Glomerular visceral epithelial cell (primary cell): ENCODE measurements around the gene ENTPD2.
A peak's percentile ranks its signal among the peaks of the same experiment; 100 is the strongest.
"Not testable (repeated sequence)": the region's sequence is repeated elsewhere in the genome, so short reads cannot be mapped to it uniquely, and the experiment has no call there.

Experiments used
- DNase-seq: peaks from one replicate; pipeline ENCODE4 v3.0.0-alpha.2; 2016; ENCODE audit errors: extremely low spot score

The ENTPD2 gene

DNA sequence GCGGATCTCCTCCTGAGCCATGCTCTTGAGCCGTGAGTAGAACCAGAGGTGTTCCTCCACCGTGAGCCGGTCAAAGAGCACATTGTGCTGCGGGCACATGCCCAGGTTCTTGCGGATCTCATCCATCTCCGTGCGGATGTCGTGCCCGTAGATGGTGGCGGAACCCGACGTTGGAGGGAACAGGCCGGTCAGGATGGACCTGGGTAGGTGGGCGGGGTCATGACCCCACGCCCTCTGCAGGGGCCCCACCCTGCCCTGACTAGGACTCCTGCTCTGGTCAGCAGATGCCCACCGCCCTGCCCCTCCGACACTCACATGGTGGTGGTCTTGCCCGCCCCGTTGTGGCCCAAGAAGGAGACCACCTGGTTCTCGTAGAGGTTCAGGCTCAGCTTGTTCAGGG, 37.9 kb downstream of the ENTPD2 start:
- no peak for DNase-seq

DNA sequence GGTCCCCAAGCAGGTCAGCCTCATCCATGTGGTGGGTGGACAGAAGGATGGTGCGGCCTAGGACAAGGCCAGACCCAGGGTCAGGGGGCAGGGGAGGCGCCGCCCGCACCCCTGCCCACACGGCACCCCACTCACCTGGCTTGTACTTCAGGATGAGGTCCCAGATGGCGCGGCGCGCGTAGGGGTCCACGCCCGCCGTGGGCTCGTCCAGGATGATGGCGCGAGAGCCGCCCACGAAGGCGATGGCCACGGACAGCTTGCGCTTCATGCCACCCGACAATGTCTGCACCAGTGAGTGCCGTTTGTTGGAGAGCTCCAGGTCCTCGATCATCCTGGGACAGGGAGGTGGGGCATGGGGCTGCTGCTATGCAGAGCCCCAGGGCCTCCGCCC, 38.3 kb downstream of the ENTPD2 start:
- DNase-seq: no peak

DNA sequence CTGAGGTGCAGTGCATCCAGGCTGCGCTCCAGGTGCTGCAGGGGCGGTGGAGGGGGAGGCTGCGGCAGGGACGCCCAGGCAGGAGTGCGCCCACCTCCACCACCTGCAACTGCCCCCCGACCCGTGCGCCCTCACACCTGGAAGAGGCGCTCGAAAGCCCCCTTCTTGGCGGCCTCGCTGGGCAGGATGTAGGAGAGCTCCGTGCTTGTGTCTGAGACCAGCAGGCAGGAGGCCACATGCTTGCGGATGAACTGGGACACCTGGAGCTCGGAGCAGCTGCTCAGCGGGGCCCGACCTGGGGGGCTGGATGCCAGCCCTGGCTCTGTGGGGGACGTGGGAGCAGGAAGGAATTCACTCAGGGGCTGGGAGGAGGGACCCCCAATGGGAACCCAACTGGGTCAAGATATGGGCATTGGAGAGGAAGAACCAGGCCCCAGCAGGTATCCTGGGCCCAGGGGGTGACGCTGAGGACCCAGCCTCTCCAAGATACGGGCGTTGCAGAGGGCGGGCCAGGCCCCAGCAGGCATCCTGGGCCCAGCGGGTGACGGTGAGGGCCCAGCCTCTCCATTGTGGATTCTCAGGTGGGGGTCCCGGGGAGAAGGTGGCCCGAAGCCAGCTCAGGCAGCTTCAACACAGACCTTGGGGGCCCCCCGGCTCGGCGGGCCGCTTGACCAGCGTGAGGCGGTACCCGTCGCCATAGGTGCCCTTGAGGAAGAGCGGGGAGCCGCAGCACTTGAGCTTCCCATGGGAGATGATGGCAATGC, 38.9 kb downstream of the ENTPD2 start:
- no peak for DNase-seq

DNA sequence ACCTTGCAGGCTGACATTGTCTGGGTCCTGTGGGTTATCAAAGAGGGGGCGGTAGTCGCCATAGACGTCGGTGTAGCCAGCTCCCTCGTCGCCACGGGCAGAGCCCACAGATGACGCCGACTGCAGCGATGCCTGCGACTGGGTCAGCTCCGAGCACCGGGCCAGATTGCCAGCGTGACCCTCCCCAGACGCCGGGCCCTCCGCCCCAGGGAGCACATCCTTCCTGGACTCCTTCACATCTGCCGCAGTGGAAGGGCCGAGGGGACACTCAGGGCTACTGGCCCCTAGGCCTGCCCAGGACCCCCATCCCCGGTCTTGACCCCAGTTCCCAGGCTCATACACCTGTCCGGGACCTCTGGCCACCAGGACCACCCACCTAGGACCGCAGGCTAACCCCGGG, 39.7 kb downstream of the ENTPD2 start:
- DNase-seq: no peak

DNA sequence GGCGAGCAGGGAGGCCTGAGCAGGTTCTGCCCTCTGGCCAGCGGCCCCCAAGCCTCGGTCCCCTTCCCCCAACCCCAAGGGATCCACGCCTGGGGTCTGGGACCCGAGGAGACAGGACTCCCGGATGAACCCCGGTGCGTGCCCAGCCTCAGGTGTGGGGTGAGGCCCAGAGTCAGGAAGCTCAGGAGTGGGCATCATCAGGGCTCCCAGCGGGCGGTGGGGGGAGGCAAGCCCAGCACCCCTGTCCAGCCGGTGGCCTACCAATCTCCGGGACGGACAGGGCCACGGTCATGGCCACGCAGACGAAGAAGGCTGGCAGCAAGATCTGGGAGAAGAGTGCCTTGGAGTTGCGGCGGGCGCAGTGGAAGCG, 40.3 kb downstream of the ENTPD2 start:
- DNase-seq: no peak

DNA sequence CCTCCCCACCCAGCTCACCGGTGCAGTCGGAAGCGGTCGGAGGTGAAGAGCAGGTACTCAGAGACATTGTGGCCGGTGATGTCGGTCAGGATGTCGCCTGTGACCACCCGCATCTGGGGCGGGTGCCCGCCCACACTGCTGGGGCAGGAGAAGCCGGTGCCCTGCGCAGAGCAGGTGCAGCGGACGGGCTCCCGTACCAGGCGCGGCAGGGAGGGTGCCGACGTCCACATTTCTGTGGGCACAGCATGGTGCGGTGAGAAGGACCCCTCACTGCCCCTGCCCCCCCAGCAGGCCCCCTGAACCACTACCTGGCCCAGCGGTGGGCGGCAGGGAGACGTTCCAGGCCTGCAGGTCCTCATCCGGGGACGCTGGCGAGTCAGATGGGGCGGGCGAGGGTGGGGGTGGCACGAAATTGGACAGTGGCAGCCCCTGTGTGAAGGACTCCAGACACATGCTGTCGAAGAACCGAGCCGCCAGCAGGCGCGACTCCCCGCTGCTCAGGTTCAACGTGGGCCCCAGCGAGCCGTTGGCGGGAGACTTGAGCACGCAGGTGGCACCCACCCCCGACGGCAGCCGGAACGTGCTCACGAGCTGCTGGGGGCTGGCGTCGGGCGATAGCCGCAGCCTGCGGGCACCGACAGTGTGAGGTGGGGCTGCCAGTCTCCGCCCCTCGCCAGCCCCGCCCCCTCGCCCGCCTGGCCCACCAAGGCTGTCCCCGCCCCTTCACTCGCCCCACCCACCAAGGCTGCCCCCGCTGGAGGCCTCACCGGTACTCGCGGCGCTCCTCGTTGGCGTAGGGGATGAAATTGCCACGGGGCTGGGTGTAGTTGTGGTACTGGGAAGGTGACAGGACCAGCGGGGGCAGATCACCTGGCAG, 40.9 kb downstream of the ENTPD2 start:
- DNase-seq: no peak

DNA sequence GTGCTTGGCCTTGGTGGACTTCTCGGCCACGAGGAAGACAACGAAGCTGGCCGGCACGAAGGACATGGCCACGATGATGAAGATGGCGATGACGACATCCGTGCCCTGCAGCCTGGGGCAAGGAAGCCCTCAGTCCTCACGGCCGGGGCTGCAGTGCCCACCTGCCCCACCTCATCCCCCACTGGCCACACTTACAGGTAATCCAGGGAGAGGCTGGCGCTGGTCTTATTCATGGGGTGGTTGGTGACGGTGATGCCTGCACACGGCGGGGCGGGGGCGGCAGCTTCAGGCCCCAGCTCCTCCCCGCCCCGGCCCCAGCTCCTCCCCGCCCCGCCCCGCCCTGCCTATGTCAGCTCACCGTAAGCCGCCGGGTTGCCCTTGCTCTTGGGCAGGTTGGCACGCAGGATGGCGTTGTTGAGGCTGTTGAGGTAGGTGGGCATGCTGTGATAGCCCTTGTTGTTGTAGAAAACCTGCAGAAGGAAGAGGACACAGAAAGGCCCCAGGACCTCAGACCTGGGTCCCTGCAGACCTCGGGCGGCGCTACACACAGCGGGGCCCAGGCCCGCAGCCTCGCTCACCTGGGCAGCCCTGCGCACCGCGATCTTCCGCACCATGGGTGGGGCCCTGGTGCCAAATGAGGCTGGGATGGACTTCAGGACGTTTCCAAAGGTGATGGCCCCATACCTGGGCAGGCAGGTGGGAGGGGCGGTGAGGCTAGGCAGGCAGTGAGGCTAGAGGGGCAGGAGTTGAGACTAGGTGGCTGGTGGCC, 41.8 kb downstream of the ENTPD2 start:
- no peak for DNase-seq

DNA sequence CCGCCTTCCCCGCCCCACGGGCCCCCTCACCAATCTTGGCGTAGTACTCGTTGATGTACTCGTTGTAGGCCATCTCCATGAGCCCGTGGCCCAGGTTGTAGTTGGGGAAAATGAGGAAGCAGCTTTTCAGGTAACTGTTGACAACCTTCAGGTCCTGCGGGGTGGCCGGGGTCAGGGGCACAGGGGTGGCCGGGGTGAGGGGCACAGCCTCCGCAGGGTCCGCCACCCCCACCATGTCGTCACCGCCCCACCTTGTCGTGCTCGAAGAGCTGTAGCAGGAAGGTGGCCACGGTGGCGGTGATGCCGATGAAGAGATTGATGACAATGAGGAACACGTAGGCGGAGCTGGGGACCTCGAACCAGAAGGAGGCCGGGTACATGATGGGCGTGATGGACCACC, 42.7 kb downstream of the ENTPD2 start:
- no peak for DNase-seq

DNA sequence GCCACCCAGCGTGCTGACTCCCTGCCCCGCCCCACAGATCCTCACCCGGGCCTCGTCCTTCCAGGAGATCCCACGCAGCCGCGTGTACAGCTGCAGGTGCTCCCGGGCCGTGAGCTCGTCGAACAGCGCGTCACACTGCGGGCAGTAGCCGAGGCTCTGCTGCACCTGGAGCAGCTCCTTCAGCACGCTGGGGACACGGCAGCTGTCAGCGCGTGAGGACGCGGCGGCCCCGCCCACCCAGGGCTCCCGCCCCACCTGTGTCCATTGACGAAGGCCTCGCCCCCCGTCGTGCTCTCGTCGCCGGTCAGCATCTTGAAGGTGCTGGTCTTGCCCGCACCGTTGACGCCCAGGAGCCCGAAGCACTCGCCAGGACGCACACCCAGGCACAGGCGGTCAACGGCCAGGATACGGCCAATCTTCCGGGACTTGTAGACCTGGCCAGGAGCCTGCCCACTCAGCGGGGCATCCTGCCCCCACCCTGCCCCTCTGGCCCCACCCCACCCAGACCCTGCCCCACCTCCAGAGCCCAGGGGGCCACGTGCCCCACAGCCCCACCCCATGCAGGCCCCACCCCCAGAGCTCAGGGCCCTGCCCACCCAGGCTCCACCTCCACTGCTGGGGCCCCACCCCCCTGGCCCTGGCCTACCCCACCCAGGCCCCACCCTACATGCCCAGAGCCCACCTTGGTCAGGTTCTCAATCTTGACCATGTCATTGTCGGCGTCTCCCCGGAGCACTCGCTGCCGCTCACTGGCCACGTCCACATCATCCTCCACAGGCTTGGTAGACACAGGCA, 43.7 kb downstream of the ENTPD2 start:
- DNase-seq: no peak

DNA sequence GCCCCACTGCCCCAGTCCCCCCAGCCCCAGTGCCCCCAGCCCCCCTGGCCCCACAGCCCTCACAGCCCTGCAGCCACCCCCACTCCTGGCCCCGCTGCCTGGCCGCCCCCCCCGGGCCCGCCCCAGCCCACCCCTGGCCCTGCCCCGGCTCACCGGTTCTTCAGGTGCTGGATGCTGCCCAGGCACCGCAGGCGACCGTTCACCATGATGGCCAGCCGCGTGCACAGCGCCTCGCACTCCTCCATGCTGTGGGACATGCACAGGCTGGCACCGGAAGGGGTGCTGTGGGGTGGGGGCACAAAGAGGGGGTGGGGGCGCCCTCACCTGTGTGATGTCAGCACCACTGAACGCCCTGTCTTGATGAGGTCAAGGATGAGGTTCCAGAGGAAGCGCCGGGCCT, 44.6 kb downstream of the ENTPD2 start:
- DNase-seq: no peak

DNA sequence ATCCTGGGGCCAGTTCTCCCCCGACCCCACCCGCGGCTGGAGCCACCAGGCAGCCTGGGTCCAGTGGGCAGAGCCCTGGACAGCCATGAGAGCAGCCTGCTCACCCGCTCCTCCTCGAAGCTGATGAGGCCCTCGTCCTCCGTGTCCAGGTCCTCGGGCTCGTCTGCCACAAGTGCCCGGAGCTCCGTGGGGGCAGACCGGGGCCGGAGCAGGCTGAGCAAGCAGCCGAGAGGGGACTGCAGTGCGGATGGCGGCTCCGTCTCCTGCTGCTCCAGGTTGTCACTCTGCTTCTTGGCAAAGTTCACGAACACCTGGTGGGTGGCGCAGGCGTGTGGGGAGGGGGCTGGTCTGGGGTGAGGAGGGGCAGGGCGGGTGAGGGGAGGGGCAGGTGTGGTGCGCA, 45.5 kb downstream of the ENTPD2 start:
- DNase-seq: no peak

DNA sequence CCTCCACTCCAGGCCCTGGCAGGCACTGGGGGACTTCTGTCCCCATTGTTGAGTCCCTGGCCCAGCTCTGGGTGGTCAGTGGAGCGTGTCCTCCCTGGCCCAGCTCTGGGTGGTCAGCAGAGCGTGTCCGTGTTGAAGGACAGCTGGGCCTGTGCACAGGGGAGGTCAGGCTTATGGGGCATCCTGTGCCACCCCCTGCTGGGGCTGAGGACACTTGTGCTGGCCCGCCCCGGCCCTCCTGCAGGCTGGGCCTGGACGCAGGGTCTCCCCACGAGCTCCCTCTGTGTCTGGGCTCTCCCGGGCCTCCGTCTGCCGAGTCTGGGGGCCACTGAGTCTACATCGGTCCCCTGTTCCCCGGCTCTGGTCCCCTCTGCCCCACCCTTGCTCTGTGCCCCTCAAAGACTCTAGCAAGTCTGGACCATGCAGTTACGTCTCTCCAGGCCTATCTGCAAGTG, 46.0 kb downstream of the ENTPD2 start:
- peak; percentile 19 for DNase-seq

DNA sequence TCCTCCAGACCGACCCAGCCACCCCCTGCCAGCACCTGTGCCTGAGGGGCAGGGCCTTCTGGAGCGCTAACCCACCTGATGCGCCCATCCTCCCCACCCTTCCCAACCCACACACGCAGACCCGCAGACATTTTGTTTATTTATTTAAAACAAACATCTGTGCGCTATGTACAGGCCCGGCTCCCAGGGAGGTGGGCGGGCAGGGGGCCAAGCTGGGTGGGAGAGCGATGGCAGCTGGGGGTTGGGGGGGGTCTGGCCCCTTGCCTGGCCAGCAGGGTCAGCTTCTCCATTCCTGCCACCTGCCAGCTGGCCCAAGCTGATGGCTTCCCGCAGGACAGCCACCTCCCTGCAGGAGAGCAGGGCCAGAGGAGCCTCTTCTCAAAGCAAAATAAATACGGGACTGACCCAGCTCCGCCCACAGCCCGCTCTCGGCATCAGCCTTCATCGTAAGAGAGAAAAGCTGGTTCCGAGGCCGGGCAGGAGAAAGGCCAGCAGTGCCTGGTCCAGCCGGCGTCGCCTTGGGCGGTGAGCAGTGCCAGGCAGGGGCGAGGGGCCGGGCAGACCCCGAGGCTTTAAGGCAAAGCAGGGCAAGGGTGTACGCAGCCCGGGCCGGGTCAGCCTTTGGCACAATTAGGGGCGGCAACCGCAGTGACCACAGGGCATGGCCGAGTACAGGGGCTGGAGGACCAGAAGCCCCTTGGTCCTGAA, 46.6 kb downstream of the ENTPD2 start:
- no peak for DNase-seq

DNA sequence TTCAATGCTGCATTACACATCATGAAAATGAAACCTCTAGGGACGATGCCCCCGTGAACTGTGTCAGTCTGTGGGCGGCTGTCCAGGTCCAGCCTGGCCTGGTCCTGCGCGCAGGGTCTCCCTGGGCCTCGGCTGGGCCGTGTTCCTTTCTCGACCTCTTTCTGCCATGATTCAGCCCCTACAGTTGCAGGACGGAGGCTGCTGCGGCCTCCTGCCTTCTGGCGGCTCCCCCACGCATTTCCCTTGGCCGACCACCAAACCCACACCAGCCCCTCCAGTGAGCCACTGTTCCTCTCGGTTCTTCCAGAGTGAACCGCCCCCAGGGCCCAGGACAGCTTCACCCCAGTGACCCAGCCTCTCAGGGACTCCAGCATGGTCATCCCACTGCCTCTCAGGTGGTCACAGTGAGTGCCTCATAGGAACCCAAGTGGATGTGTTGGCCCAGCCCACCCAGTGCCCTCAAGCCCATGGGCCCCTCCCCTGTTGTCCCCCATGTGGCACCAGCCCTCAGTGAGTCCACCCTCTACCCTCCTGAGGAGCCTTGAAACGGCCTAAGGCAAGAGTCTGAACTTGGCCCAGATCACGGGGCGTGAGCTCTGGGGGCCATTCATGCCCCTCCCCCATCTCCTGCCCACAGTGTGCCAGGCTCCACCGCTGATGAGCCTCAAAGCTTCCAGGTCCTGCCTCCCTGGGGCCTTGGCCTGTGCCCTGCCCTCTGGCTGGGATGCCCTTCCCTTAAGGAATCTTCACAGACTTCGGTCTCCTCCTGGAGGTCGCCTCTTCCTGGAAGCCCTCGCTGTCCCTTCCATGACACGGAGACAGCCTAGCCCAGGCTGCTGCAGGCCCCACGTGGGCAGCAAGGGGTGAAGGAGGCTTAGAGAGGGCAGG, 47.5 kb downstream of the ENTPD2 start:
- DNase-seq: no peak

DNA sequence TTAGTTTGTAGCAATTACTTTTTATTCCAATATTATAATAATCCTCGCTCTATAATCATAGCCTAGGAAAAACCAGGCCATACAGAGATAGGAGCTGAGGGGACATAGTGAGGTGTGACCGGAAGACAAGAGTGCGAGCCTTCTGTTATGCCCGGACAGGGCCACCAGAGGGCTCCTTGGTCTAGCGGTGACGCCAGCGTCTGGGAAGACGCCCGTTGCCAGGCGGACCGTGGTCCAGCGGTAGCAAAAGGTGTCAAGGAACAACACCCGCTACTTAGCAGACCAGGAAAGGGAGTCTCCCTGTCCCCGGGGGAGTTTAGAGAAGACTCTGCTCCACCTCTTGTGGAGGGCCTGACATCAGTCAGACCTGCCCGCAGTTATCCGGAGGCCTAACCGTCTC, 49.6 kb downstream of the ENTPD2 start:
- DNase-seq: not testable (repeated sequence)

DNA sequence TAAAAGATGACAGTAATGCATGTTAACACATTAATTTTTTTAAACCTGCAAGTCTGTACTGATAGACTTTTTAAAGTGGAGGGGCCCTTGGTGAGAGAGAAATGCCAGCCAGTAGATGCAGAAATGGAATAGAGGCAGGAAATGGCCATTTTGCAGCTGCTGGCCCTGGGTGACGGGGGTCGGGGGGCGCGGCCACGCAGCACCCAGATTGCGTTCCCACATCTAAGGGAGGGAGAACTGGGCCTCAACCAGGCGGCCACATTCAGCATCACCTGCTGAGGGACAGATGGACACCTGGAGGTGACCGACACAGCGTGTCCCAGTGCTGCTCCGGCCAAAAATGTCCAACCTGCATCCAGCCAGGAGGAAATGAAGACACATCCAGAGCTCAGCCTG, 51.2 kb downstream of the ENTPD2 start:
- no peak for DNase-seq

DNA sequence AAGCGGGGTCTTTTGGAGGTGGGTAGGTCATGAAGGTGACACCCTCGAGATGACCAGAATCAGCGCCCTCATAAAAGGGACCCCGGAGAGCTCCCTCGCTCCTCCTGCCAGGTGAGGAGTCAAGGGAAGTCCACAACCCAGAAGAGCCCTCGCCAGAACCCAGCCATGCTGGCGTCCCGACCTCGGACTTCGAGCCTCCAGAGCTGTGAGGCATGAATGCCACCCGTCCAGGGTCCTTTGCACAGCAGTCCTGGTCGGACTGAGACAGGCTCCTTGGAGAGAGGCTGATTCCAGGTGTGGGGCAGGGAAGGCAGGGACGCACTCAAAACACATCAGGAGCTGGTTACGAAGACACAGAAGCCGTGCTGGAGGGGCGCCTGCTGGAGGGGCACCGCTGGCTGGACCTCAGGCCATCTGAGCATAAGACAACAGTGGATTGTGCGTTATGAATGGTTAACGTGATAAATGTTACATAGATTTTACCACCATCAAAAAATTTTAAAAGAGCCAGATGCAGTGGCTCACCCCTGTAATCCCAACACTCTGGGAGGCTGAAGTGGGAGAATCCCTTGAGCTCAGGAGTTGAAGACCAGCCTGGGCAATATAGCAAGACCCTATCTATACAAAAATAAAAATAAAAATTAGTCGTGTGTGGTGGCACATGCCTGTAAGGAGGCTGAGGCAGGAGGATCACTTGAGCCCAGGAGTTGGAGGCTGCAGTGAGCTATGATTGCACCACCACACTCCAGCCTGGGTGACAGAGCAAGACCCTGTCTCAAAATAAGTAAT, 51.8 kb downstream of the ENTPD2 start:
- no peak for DNase-seq

DNA sequence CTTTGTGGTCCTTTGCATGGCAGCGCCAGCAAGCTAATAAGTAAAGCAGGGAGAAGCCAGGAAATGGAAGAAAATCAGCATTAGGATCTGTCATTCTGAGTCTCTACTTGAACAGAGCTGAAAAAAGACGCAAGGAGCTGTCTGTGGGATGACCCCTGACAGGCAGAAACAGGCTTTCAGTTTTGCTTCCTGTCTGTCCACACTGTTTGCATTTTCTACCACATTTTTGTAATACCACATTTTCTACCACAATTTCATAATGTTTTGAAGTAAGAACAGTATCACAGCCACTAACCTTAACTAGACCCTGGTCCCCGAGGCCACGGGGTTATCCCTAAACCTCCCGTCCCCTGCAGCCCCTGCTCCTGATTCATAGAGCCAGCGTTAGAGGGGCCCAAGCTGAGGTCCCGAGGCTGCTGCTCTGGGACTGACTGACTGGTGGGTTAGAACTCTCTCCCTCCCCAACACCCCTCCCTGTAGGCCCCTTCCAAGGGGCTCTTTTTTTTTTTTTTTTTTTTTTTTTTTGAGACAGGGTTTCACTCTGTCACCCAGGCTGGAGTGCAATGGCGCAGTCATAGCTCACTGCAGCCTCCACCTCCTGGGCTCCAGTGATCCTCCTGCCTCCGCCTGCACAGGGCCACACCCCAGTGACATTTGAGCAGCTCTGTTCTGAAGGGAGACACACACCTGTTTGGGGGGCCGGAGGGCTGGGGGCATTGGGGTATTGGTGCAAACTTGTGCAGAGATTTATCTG, 53.5 kb downstream of the ENTPD2 start:
- no peak for DNase-seq
